Neural cell (in vitro differentiated cells): ENCODE data around the gene P2RX4. TPM values are rescaled to one million over a fixed set of nuclear protein-coding genes. Genes with fewer than 3 reads are reported as not detected.

Experiments
- H2AFZ ChIP-seq: fragments of 200-600, 300-800 bp; sonication (generic), shearing (Covaris generic); 2 replicates; pipeline ENCODE4 v1.6.0; 2014; ENCODE audit warnings: low read depth, mild to moderate bottlenecking, antibody characterized with exemption, low read length, moderate library complexity
- H3F3A ChIP-seq: fragments of 200-600 bp; shearing (Covaris generic); 2 replicates; pipeline ENCODE4 v1.6.1; 2016; ENCODE audit warnings: mild to moderate bottlenecking, moderate library complexity, mixed read lengths, antibody characterized with exemption, low read length; ENCODE audit not compliant: insufficient read depth, poor library complexity, severe bottlenecking
- H3K27ac ChIP-seq: fragments of 200-600, 300-800 bp; sonication (generic), shearing (Covaris generic); 2 replicates; pipeline ENCODE4 v1.5.1; 2014; ENCODE audit warnings: mild to moderate bottlenecking, low read length, moderate library complexity
- H3K27me3 ChIP-seq: fragments of 300-800, 200-600 bp; sonication (generic), shearing (Covaris generic); 2 replicates; pipeline ENCODE4 v1.6.0; 2014; ENCODE audit warnings: mild to moderate bottlenecking, low read depth, low read length, moderate library complexity; ENCODE audit not compliant: insufficient read depth
- H3K36me3 ChIP-seq: fragments of 300-800, 200-600 bp; sonication (generic), shearing (Covaris generic); 2 replicates; pipeline ENCODE4 v1.5.1; 2014; ENCODE audit warnings: mild to moderate bottlenecking, antibody characterized with exemption, low read length, moderate library complexity; ENCODE audit not compliant: insufficient read depth
- H3K4me2 ChIP-seq: fragments of 300-800, 200-600 bp; sonication (generic), shearing (Covaris generic); 2 replicates; pipeline ENCODE4 v1.6.0; 2014; ENCODE audit warnings: mild to moderate bottlenecking, low read length
- H3K4me3 ChIP-seq: fragments of 300-800, 200-600 bp; sonication (generic), shearing (Covaris generic); 2 replicates; pipeline ENCODE4 v1.5.1; 2014; ENCODE audit warnings: mild to moderate bottlenecking, low read length, moderate library complexity
- H3K79me2 ChIP-seq: fragments of 200-600 bp; shearing (Covaris generic); replicated peaks from 2 replicates; pipeline ENCODE4 v1.6.0; 2014; ENCODE audit warnings: mild to moderate bottlenecking, low read length, moderate library complexity; ENCODE audit not compliant: insufficient read depth
- H3K9ac ChIP-seq: fragments of 300-800, 200-600 bp; sonication (generic), shearing (Covaris generic); 2 replicates; pipeline ENCODE4 v1.6.1; 2016; ENCODE audit warnings: mild to moderate bottlenecking, low read length, mixed read lengths
- H3K9me2 ChIP-seq: fragments of 200-600 bp; shearing (Covaris generic); 2 replicates; pipeline ENCODE4 v1.6.1; 2016; ENCODE audit warnings: mild to moderate bottlenecking, low read length, mixed read lengths; ENCODE audit not compliant: insufficient read depth
- H3K9me3 ChIP-seq: fragments of 200-600, 300-800 bp; sonication (generic), shearing (Covaris generic); 2 replicates; pipeline ENCODE4 v1.6.1; 2016; ENCODE audit warnings: mild to moderate bottlenecking, mixed run types, low read length, moderate library complexity, mixed read lengths
- H4K20me1 ChIP-seq: fragments of 200-600 bp; shearing (Covaris generic); 2 replicates; pipeline ENCODE4 v1.6.1; 2016; ENCODE audit warnings: mild to moderate bottlenecking, mixed run types; ENCODE audit not compliant: insufficient read depth
- EP300 ChIP-seq: fragments of 450-650 bp; conservative IDR thresholded peaks from 2 replicates; pipeline ENCODE4 v1.6.1; 2014; ENCODE audit warnings: antibody characterized with exemption, mild to moderate bottlenecking, moderate library complexity; ENCODE audit not compliant: poor library complexity, severe bottlenecking
- EZH2 ChIP-seq: fragments of 200-600, 300-800 bp; shearing (Covaris generic), sonication (generic); IDR thresholded peaks from 2 replicates; pipeline ENCODE4 v1.6.1; 2014; ENCODE audit warnings: antibody characterized with exemption, low read length, borderline replicate concordance, mild to moderate bottlenecking; ENCODE audit not compliant: insufficient read depth, poor library complexity, severe bottlenecking
- MXI1 ChIP-seq: fragments of 450-650 bp; conservative IDR thresholded peaks from 2 replicates; pipeline ENCODE4 v1.6.1; 2014; ENCODE audit warnings: antibody characterized with exemption, mild to moderate bottlenecking; ENCODE audit not compliant: poor library complexity, severe bottlenecking
- POLR2AphosphoS5 ChIP-seq: IDR thresholded peaks from 2 replicates; pipeline ENCODE4 v1.6.1; 2012
- RAD21 ChIP-seq: fragments of 450-650 bp; conservative IDR thresholded peaks from 2 replicates; pipeline ENCODE4 v1.6.1; 2014; ENCODE audit warnings: antibody characterized with exemption, mild to moderate bottlenecking, moderate library complexity
- SMC3 ChIP-seq: fragments of 450-650 bp; conservative IDR thresholded peaks from 2 replicates; pipeline ENCODE4 v1.6.1; 2014; ENCODE audit warnings: antibody characterized with exemption, mild to moderate bottlenecking, moderate library complexity; ENCODE audit not compliant: poor library complexity
- TAF1 ChIP-seq: IDR thresholded peaks from 2 replicates; pipeline ENCODE4 v1.6.1; 2012; ENCODE audit warnings: low read depth
- polyA plus RNA-seq: library from polyadenylated mRNA; depleted of rRNA; stranded (reverse); fragments of >200 nt; gene quantifications from 2 replicates; pipeline ENCODE4 v1.2.3, GENCODE V29; 2014
- TF ChIP-seq, protein P1 (sequence below): IDR thresholded peaks from 2 replicates; pipeline ENCODE4 v1.6.1; 2012; ENCODE audit warnings: borderline replicate concordance
- TF ChIP-seq, protein P2 (sequence below): fragments of 450-650 bp; IDR thresholded peaks from 2 replicates; pipeline ENCODE4 v1.5.1; 2014; ENCODE audit warnings: antibody characterized with exemption, mild to moderate bottlenecking, moderate library complexity; ENCODE audit not compliant: poor library complexity, severe bottlenecking

Gene P2RX4
- polyA plus RNA-seq, 1 donor from 2014 or later: 5.8 TPM

DNA sequence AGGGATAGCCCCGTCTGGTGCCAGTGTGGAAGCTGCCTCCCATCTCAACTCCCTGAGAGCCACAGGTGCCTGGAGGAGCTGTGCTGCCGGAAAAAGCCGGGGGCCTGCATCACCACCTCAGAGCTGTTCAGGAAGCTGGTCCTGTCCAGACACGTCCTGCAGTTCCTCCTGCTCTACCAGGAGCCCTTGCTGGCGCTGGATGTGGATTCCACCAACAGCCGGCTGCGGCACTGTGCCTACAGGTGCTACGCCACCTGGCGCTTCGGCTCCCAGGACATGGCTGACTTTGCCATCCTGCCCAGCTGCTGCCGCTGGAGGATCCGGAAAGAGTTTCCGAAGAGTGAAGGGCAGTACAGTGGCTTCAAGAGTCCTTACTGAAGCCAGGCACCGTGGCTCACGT lies 25.5 kb upstream of the P2RX4 start:
- no peak overlapping the region for H3K9ac ChIP-seq
- H3K27me3 ChIP-seq: no peaks in the 10 kb centered on the region
- no peaks in the 10 kb centered on the region for H3F3A ChIP-seq
- H3K36me3 ChIP-seq: no peaks in the 10 kb centered on the region
- no peaks in the 10 kb centered on the region for H3K9me3 ChIP-seq
- H3K9me2 ChIP-seq: no peaks in the 10 kb centered on the region
- no peak overlapping the region for H3K27ac ChIP-seq
- no peak overlapping the region for H2AFZ ChIP-seq
- H3K4me3 ChIP-seq: no peak overlapping the region
- no peak for TF ChIP-seq RAD21
- TF ChIP-seq EZH2: no peak
- TF ChIP-seq MXI1: no peak
- no peak for TF ChIP-seq EP300
- TF ChIP-seq, protein P1, sequence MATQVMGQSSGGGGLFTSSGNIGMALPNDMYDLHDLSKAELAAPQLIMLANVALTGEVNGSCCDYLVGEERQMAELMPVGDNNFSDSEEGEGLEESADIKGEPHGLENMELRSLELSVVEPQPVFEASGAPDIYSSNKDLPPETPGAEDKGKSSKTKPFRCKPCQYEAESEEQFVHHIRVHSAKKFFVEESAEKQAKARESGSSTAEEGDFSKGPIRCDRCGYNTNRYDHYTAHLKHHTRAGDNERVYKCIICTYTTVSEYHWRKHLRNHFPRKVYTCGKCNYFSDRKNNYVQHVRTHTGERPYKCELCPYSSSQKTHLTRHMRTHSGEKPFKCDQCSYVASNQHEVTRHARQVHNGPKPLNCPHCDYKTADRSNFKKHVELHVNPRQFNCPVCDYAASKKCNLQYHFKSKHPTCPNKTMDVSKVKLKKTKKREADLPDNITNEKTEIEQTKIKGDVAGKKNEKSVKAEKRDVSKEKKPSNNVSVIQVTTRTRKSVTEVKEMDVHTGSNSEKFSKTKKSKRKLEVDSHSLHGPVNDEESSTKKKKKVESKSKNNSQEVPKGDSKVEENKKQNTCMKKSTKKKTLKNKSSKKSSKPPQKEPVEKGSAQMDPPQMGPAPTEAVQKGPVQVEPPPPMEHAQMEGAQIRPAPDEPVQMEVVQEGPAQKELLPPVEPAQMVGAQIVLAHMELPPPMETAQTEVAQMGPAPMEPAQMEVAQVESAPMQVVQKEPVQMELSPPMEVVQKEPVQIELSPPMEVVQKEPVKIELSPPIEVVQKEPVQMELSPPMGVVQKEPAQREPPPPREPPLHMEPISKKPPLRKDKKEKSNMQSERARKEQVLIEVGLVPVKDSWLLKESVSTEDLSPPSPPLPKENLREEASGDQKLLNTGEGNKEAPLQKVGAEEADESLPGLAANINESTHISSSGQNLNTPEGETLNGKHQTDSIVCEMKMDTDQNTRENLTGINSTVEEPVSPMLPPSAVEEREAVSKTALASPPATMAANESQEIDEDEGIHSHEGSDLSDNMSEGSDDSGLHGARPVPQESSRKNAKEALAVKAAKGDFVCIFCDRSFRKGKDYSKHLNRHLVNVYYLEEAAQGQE: no peak
- TF ChIP-seq SMC3: no peak
- TF ChIP-seq TAF1: no peak
- TF ChIP-seq POLR2AphosphoS5: no peak
- TF ChIP-seq, protein P2, sequence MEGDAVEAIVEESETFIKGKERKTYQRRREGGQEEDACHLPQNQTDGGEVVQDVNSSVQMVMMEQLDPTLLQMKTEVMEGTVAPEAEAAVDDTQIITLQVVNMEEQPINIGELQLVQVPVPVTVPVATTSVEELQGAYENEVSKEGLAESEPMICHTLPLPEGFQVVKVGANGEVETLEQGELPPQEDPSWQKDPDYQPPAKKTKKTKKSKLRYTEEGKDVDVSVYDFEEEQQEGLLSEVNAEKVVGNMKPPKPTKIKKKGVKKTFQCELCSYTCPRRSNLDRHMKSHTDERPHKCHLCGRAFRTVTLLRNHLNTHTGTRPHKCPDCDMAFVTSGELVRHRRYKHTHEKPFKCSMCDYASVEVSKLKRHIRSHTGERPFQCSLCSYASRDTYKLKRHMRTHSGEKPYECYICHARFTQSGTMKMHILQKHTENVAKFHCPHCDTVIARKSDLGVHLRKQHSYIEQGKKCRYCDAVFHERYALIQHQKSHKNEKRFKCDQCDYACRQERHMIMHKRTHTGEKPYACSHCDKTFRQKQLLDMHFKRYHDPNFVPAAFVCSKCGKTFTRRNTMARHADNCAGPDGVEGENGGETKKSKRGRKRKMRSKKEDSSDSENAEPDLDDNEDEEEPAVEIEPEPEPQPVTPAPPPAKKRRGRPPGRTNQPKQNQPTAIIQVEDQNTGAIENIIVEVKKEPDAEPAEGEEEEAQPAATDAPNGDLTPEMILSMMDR: no peak
- H3K4me2 ChIP-seq: no peak overlapping the region
- H3K79me2 ChIP-seq: no peaks in the 10 kb centered on the region
- H4K20me1 ChIP-seq: no peaks in the 10 kb centered on the region

DNA sequence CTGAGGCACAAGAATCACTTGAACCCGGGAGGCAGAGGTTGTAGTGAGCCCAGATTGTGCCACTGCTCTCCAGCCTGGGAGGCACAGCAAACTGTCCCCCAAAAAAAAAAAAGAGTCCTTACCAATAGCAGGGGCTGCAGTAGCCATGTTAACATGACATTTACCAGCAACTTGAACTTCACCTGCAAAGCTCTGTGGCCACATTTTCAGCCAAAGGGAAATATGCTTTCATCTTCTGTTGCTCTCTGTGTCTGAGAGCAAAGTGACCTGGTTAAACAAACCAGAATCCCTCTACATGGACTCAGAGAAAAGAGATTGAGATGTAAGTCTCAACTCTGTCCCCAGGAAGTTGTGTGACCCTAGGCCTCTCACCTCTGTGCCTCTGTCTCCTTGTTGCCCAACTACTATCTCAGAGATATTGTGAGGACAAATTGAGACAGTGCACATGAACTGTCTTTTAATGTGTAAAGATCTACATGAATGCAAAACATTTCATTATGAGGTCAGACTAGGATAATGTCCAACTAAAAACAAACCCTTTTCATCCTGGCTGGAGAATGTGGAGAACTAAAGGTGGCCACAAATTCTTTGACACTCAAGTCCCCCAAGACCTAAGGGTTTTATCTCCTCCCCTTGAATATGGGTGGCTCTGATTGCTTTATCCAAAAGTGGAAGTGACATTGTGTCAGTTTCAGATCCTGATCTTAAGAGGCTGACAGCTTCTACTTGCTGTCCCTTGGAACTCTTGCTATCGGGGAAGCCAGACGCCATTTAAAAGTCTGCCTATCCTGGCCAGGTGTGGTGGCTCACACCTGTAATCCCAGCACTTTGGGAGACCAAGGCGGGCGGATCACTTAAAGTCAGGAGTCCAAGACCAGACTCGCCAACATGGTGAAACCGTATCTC lies 24.7 kb upstream of the P2RX4 start:
- H3K9ac ChIP-seq: no peak overlapping the region
- no peaks in the 10 kb centered on the region for H3F3A ChIP-seq
- no peaks in the 10 kb centered on the region for H3K79me2 ChIP-seq
- H3K27me3 ChIP-seq: no peaks in the 10 kb centered on the region
- no peaks in the 10 kb centered on the region for H3K9me3 ChIP-seq
- H3K36me3 ChIP-seq: no peaks in the 10 kb centered on the region
- H2AFZ ChIP-seq: no peak overlapping the region
- no peak overlapping the region for H3K4me3 ChIP-seq
- no peaks in the 10 kb centered on the region for H3K9me2 ChIP-seq
- H3K4me2 ChIP-seq: no peak overlapping the region
- no peak overlapping the region for H3K27ac ChIP-seq
- no peaks in the 10 kb centered on the region for H4K20me1 ChIP-seq
- TF ChIP-seq SMC3 (no peak), EP300 (no peak), EZH2 (no peak), RAD21 (no peak), POLR2AphosphoS5 (no peak), MXI1 (no peak), TAF1 (no peak)
- TF ChIP-seq, protein P2: no peak
- TF ChIP-seq, protein P1: no peak
